HepG2 (cell line): ENCODE measurements around the gene PSMA3. TPM values are rescaled to one million over a fixed set of nuclear protein-coding genes. Genes with fewer than 3 reads are reported as not detected.

ENCODE experiments used
- NKX3-1 ChIP-seq: sonication (generic); formaldehyde crosslinking; IDR thresholded peaks from 2 replicates; pipeline ENCODE4 v1.5.0; 2020; ENCODE audit warnings: missing genetic modification reagents
- PAX8 ChIP-seq: sonication (generic); formaldehyde crosslinking; IDR thresholded peaks from 2 replicates; pipeline ENCODE4 v1.8.0; 2022; ENCODE audit warnings: mild to moderate bottlenecking, missing genetic modification reagents, borderline replicate concordance
- SAFB2 ChIP-seq: sonication (generic); formaldehyde crosslinking; IDR thresholded peaks from 2 replicates; pipeline ENCODE4 v1.5.1; 2020; ENCODE audit warnings: missing genetic modification reagents, low read depth, mild to moderate bottlenecking, borderline replicate concordance
- ZFP82 ChIP-seq: sonication (generic); formaldehyde crosslinking; IDR thresholded peaks from 2 replicates; pipeline ENCODE4 v1.5.1; 2020; ENCODE audit warnings: mild to moderate bottlenecking, missing genetic modification reagents, borderline replicate concordance
- polyA plus RNA-seq, 8 experiments: library from polyadenylated mRNA; depleted of rRNA in 3 of 8; stranded (reverse) in 7 of 8; unstranded in 1 of 8; fragments of >200 nt; fragmentation: Illumina TruSeq in 4 of 8; extraction: Trizol in 4 of 8; gene quantifications; 2 replicates each; pipeline versions ENCODE4 v1.2.1 to v1.2.3, GENCODE V29; 2011 to 2016; ENCODE audit warnings: low read depth in 4 of 8, missing spikeins in 1 of 8, mixed read lengths in 1 of 8; ENCODE audit not compliant: insufficient read depth in 1 of 8
- total RNA-seq, 5 experiments: library from RNA; depleted of rRNA; stranded (reverse); fragments of >200 nt; fragmentation: Illumina TruSeq; extraction: Trizol; gene quantifications; 2 replicates each; pipeline ENCODE4 v1.2.3, GENCODE V29; 2016; ENCODE audit warnings: low read depth in 1 of 5
- TF ChIP-seq, protein P1 (sequence below): IDR thresholded peaks from 2 replicates; pipeline ENCODE4 v1.6.1; 2016; ENCODE audit warnings: low read depth, missing genetic modification reagents, missing compliant biosample characterization
- TF ChIP-seq, protein P2 (sequence below): sonication (generic); formaldehyde crosslinking; conservative IDR thresholded peaks from 2 replicates; pipeline ENCODE4 v1.8.0; 2022; ENCODE audit warnings: low read depth, missing genetic modification reagents
- TF ChIP-seq, protein P3 (sequence below): sonication (generic); formaldehyde crosslinking; IDR thresholded peaks from 2 replicates; pipeline ENCODE4 v1.4.0; 2020; ENCODE audit warnings: missing genetic modification reagents, mild to moderate bottlenecking, borderline replicate concordance
- TF ChIP-seq, protein P4 (sequence below), 2 experiments: fragments of 450-650 bp in 1 of 2; sonication (generic) in 1 of 2; formaldehyde crosslinking in 1 of 2; IDR thresholded peaks; 2 replicates each; pipeline versions ENCODE4 v1.6.1 to v1.8.0; 2016 to 2022; ENCODE audit warnings: antibody characterized with exemption in 1 of 2, mild to moderate bottlenecking in 1 of 2, missing genetic modification reagents in 1 of 2

PSMA3 gene
- total and polyA plus RNA-seq, 2 of the 13 experiments (the other 11 are each of a cell fraction or from before 2014, with no cell fraction given), result 232 to 275 TPM

DNA sequence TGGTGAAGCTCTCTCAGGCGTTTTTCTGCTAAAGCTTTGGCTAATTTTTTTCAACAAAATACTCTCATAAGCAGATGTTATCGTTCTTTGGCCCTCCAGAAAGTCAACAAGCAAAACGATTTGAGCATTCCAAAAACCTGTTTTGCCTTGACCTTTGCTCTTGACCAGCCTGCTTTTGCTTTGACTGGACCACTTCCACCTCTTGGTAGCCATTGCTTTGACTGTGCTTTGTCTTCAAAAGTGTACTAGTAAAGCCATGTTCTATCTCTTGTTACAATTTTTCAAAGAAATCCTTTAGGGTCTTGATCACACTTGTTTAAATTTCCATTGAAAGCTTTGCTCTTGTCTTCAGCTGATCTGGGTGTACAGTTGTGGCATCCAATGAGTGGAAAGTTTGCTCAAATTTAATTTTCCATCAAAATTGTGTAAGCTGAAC, 43.0 kb downstream of the PSMA3 start (continued):
- TF ChIP-seq, protein P1, sequence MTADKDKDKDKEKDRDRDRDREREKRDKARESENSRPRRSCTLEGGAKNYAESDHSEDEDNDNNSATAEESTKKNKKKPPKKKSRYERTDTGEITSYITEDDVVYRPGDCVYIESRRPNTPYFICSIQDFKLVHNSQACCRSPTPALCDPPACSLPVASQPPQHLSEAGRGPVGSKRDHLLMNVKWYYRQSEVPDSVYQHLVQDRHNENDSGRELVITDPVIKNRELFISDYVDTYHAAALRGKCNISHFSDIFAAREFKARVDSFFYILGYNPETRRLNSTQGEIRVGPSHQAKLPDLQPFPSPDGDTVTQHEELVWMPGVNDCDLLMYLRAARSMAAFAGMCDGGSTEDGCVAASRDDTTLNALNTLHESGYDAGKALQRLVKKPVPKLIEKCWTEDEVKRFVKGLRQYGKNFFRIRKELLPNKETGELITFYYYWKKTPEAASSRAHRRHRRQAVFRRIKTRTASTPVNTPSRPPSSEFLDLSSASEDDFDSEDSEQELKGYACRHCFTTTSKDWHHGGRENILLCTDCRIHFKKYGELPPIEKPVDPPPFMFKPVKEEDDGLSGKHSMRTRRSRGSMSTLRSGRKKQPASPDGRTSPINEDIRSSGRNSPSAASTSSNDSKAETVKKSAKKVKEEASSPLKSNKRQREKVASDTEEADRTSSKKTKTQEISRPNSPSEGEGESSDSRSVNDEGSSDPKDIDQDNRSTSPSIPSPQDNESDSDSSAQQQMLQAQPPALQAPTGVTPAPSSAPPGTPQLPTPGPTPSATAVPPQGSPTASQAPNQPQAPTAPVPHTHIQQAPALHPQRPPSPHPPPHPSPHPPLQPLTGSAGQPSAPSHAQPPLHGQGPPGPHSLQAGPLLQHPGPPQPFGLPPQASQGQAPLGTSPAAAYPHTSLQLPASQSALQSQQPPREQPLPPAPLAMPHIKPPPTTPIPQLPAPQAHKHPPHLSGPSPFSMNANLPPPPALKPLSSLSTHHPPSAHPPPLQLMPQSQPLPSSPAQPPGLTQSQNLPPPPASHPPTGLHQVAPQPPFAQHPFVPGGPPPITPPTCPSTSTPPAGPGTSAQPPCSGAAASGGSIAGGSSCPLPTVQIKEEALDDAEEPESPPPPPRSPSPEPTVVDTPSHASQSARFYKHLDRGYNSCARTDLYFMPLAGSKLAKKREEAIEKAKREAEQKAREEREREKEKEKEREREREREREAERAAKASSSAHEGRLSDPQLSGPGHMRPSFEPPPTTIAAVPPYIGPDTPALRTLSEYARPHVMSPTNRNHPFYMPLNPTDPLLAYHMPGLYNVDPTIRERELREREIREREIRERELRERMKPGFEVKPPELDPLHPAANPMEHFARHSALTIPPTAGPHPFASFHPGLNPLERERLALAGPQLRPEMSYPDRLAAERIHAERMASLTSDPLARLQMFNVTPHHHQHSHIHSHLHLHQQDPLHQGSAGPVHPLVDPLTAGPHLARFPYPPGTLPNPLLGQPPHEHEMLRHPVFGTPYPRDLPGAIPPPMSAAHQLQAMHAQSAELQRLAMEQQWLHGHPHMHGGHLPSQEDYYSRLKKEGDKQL (CRISPR knock-in tag), result peak; percentile 86
- TF ChIP-seq, protein P2, sequence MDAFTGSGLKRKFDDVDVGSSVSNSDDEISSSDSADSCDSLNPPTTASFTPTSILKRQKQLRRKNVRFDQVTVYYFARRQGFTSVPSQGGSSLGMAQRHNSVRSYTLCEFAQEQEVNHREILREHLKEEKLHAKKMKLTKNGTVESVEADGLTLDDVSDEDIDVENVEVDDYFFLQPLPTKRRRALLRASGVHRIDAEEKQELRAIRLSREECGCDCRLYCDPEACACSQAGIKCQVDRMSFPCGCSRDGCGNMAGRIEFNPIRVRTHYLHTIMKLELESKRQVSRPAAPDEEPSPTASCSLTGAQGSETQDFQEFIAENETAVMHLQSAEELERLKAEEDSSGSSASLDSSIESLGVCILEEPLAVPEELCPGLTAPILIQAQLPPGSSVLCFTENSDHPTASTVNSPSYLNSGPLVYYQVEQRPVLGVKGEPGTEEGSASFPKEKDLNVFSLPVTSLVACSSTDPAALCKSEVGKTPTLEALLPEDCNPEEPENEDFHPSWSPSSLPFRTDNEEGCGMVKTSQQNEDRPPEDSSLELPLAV, result no peak
- TF ChIP-seq ZFP82 (no peak), PAX8 (no peak), NKX3-1 (0 out of 2 replicates have a peak, but pooled peaks have one; percentile 70), SAFB2 (no peak)
- TF ChIP-seq, protein P3, sequence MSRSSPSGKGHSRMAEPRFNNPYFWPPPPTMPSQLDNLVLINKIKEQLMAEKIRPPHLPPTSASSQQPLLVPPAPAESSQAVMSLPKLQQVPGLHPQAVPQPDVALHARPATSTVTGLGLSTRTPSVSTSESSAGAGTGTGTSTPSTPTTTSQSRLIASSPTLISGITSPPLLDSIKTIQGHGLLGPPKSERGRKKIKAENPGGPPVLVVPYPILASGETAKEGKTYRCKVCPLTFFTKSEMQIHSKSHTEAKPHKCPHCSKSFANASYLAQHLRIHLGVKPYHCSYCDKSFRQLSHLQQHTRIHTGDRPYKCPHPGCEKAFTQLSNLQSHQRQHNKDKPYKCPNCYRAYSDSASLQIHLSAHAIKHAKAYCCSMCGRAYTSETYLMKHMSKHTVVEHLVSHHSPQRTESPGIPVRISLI (CRISPR knock-in tag), result peak; percentile 92
- TF ChIP-seq, protein P4, sequence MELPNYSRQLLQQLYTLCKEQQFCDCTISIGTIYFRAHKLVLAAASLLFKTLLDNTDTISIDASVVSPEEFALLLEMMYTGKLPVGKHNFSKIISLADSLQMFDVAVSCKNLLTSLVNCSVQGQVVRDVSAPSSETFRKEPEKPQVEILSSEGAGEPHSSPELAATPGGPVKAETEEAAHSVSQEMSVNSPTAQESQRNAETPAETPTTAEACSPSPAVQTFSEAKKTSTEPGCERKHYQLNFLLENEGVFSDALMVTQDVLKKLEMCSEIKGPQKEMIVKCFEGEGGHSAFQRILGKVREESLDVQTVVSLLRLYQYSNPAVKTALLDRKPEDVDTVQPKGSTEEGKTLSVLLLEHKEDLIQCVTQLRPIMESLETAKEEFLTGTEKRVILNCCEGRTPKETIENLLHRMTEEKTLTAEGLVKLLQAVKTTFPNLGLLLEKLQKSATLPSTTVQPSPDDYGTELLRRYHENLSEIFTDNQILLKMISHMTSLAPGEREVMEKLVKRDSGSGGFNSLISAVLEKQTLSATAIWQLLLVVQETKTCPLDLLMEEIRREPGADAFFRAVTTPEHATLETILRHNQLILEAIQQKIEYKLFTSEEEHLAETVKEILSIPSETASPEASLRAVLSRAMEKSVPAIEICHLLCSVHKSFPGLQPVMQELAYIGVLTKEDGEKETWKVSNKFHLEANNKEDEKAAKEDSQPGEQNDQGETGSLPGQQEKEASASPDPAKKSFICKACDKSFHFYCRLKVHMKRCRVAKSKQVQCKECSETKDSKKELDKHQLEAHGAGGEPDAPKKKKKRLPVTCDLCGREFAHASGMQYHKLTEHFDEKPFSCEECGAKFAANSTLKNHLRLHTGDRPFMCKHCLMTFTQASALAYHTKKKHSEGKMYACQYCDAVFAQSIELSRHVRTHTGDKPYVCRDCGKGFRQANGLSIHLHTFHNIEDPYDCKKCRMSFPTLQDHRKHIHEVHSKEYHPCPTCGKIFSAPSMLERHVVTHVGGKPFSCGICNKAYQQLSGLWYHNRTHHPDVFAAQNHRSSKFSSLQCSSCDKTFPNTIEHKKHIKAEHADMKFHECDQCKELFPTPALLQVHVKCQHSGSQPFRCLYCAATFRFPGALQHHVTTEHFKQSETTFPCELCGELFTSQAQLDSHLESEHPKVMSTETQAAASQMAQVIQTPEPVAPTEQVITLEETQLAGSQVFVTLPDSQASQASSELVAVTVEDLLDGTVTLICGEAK (IDR thresholded peaks at IDR 0.05), result no peak
- TF ChIP-seq, protein P4 (CRISPR knock-in tag; IDR thresholded peaks at IDR 0.05), result peak; percentile 35; the same call in 1 of the 2 replicates
